Neural progenitor cell (in vitro differentiated cells): ENCODE data around the gene TUBA4B. TPM values are rescaled to one million over a fixed set of nuclear protein-coding genes. Genes with fewer than 3 reads are reported as not detected.

Source experiments
- DNase-seq: peaks from one replicate; pipeline ENCODE4 v3.0.0-alpha.2; 2016; ENCODE audit warnings: low spot score
- H2AFZ ChIP-seq: fragments of 200-600 bp; sonication (generic); replicated peaks from 2 replicates; pipeline ENCODE4 v1.6.1; 2016; ENCODE audit warnings: antibody characterized with exemption
- H3F3A ChIP-seq: fragments of 200-600 bp; sonication (generic); 2 replicates; pipeline ENCODE4 v1.6.1; 2016; ENCODE audit warnings: antibody characterized with exemption, low read depth
- H3K27ac ChIP-seq: fragments of 200-600 bp; sonication (generic); 2 replicates; pipeline ENCODE4 v1.5.1; 2016; ENCODE audit warnings: mild to moderate bottlenecking
- H3K27me3 ChIP-seq: fragments of 200-600 bp; sonication (generic); 2 replicates; pipeline ENCODE4 v1.6.1; 2016; ENCODE audit warnings: mild to moderate bottlenecking, moderate library complexity
- H3K36me3 ChIP-seq: fragments of 200-600 bp; sonication (generic); 2 replicates; pipeline ENCODE4 v1.5.1; 2016
- H3K4me1 ChIP-seq: fragments of 200-600 bp; sonication (generic); 2 replicates; pipeline ENCODE4 v1.6.1; 2016; ENCODE audit warnings: mixed run types
- H3K4me2 ChIP-seq: fragments of 200-600 bp; sonication (generic); 2 replicates; pipeline ENCODE4 v1.6.1; 2016
- H3K4me3 ChIP-seq: fragments of 200-600 bp; sonication (generic); 2 replicates; pipeline ENCODE4 v1.5.1; 2016
- H3K79me2 ChIP-seq: fragments of 200-600 bp; sonication (generic); 2 replicates; pipeline ENCODE4 v1.6.1; 2016; ENCODE audit warnings: low read depth
- H3K9ac ChIP-seq: fragments of 200-600 bp; sonication (generic); 2 replicates; pipeline ENCODE4 v1.6.1; 2016
- H3K9me3 ChIP-seq: fragments of 200-600 bp; sonication (generic); 2 replicates; pipeline ENCODE4 v1.5.1; 2016; ENCODE audit warnings: low read depth
- H4K20me1 ChIP-seq: fragments of 200-600 bp; sonication (generic); 2 replicates; pipeline ENCODE4 v1.6.1; 2016; ENCODE audit warnings: low read depth
- H3K27ac Mint-ChIP-seq: 3 replicates; pipeline ENCODE4 v1.8.0; 2021; ENCODE audit warnings: mixed read lengths
- H3K27me3 Mint-ChIP-seq: 2 replicates; pipeline ENCODE4 v1.8.0; 2022; ENCODE audit warnings: low read depth, mild to moderate bottlenecking, inconsistent platforms, moderate library complexity, mixed read lengths; ENCODE audit not compliant: insufficient read depth
- H3K36me3 Mint-ChIP-seq: 3 replicates; pipeline ENCODE4 v1.8.0; 2021; ENCODE audit warnings: mixed read lengths
- H3K4me1 Mint-ChIP-seq: 3 replicates; pipeline ENCODE4 v1.8.0; 2021; ENCODE audit warnings: mixed read lengths
- H3K4me3 Mint-ChIP-seq: 3 replicates; pipeline ENCODE4 v1.8.0; 2021; ENCODE audit warnings: mild to moderate bottlenecking, moderate library complexity, mixed read lengths
- H3K9me3 Mint-ChIP-seq: 3 replicates; pipeline ENCODE4 v1.8.0; 2020; ENCODE audit warnings: mixed read lengths
- EZH2 ChIP-seq: fragments of 200-600 bp; sonication (generic); IDR thresholded peaks from 2 replicates; pipeline ENCODE4 v1.6.1; 2017; ENCODE audit warnings: antibody characterized with exemption, mild to moderate bottlenecking, moderate library complexity
- EZH2phosphoT487 ChIP-seq: fragments of 200-600 bp; sonication (generic); IDR thresholded peaks from 2 replicates; pipeline ENCODE4 v1.6.1; 2017; ENCODE audit warnings: antibody characterized with exemption
- total RNA-seq: library from RNA; depleted of rRNA; stranded (reverse); fragments of >200 nt; gene quantifications from 2 replicates; pipeline ENCODE4 v1.2.3, GENCODE V29; 2015; ENCODE audit warnings: low replicate concordance
- TF ChIP-seq, protein P1 (sequence below): fragments of 200-600 bp; sonication (generic); IDR thresholded peaks from 2 replicates; pipeline ENCODE4 v1.5.1; 2017; ENCODE audit warnings: antibody characterized with exemption, mild to moderate bottlenecking

The TUBA4B gene
- total RNA-seq, 1 donor from 2014 or later = not detected

DNA sequence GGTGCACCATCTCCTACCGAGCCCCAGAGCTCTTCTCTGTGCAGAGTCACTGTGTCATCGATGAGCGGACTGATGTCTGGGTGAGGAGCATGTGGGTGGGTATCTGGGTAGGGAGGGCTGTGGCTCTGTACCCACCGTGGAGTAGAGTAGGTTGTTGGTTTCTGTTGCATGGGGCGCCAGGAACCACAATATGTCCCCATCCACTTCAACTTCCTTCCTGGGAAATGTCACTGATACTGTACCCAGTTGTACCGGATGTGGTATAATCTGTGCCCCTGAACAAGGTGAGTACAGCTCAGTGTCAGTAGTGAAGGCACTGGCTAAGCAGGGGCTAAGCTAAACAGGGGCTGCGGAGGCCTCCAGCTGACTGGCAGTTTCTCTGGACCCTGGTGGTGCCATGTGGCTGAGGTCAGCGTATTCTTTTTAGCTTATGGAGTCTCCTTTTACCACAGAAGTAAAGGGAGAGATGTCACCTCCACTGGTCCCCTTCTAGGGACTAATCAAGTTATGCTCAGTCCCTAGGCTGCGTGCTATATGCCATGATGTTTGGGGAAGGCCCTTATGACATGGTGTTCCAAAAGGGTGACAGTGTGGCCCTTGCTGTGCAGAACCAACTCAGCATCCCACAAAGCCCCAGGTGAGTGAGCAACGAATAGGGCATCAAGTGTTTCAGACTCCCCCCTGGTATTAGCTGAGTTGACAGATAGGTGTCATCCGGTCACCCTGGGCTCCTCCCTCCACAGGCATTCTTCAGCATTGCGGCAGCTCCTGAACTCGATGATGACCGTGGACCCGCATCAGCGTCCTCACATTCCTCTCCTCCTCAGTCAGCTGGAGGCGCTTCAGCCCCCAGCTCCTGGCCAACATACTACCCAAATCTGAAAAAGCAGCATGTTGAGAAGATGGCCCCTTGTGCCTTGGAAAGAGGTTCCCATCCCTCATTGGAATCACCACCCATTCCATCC, 5.1 kb upstream of the TUBA4B start:
- Mint-ChIP-seq H3K27me3 (peaks cover 24% of the 10 kb centered on the region), H3K4me1 (peaks cover 19% of the 10 kb centered on the region), H3K27ac (no peak overlapping the region), H3K36me3 (peaks cover 2% of the 10 kb centered on the region), H3K4me3 (peak overlapping the region; percentile 24), H3K9me3 (no peaks in the 10 kb centered on the region)
- Histone ChIP-seq H3K4me1 (no peaks in the 10 kb centered on the region), H3F3A (peaks cover 12% of the 10 kb centered on the region), H2AFZ (no peak overlapping the region), H3K79me2 (peaks cover 11% of the 10 kb centered on the region), H3K4me2 (no peak overlapping the region), H3K27ac (no peak overlapping the region), H4K20me1 (no peaks in the 10 kb centered on the region), H3K27me3 (peaks cover 21% of the 10 kb centered on the region), H3K9me3 (no peaks in the 10 kb centered on the region), H3K4me3 (no peak overlapping the region), H3K9ac (no peak overlapping the region), H3K36me3 (no peaks in the 10 kb centered on the region)
- no peak for TF ChIP-seq EZH2
- TF ChIP-seq, protein P1, sequence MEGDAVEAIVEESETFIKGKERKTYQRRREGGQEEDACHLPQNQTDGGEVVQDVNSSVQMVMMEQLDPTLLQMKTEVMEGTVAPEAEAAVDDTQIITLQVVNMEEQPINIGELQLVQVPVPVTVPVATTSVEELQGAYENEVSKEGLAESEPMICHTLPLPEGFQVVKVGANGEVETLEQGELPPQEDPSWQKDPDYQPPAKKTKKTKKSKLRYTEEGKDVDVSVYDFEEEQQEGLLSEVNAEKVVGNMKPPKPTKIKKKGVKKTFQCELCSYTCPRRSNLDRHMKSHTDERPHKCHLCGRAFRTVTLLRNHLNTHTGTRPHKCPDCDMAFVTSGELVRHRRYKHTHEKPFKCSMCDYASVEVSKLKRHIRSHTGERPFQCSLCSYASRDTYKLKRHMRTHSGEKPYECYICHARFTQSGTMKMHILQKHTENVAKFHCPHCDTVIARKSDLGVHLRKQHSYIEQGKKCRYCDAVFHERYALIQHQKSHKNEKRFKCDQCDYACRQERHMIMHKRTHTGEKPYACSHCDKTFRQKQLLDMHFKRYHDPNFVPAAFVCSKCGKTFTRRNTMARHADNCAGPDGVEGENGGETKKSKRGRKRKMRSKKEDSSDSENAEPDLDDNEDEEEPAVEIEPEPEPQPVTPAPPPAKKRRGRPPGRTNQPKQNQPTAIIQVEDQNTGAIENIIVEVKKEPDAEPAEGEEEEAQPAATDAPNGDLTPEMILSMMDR = no peak
- no peak for TF ChIP-seq EZH2phosphoT487
- no peak for DNase-seq

DNA sequence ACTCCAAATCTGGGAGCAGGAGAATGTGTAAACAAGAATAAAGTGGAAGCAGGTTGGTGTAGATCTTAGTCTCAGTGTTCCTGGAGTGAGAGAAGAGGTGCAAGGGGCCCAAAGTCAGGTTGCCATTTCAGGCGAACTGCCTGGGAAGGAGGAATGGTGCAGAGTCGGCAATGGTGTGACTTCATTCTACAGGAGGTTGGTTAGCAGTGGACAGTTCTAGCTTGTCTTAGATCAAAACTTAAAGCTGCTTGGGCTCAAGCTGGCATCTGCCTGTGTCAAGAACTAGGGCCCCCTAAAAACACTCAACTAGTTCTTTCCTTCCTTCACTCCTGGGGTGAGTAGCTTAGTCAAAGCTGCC, 4.2 kb upstream of the TUBA4B start:
- peaks cover 11% of the 10 kb centered on the region for H3K79me2 ChIP-seq
- Mint-ChIP-seq H3K27me3 (peaks cover 32% of the 10 kb centered on the region), H3K27ac (no peak overlapping the region), H3K9me3 (no peaks in the 10 kb centered on the region), H3K36me3 (peaks cover 2% of the 10 kb centered on the region), H3K4me1 (peaks cover 22% of the 10 kb centered on the region), H3K4me3 (no peak overlapping the region)
- no peak overlapping the region for H2AFZ ChIP-seq
- H3K9me3 ChIP-seq = no peaks in the 10 kb centered on the region
- H3K4me3 ChIP-seq = no peak overlapping the region
- peaks cover 12% of the 10 kb centered on the region for H3F3A ChIP-seq
- H3K4me2 ChIP-seq = no peak overlapping the region
- H3K27ac ChIP-seq = no peak overlapping the region
- no peak for DNase-seq
- TF ChIP-seq, protein P1 = no peak
- TF ChIP-seq EZH2phosphoT487 (no peak), EZH2 (no peak)
- H3K9ac ChIP-seq = no peak overlapping the region
- H4K20me1 ChIP-seq = peaks cover 5% of the 10 kb centered on the region
- H3K4me1 ChIP-seq = peaks cover 7% of the 10 kb centered on the region
- H3K36me3 ChIP-seq = no peaks in the 10 kb centered on the region
- peaks cover 30% of the 10 kb centered on the region for H3K27me3 ChIP-seq

DNA sequence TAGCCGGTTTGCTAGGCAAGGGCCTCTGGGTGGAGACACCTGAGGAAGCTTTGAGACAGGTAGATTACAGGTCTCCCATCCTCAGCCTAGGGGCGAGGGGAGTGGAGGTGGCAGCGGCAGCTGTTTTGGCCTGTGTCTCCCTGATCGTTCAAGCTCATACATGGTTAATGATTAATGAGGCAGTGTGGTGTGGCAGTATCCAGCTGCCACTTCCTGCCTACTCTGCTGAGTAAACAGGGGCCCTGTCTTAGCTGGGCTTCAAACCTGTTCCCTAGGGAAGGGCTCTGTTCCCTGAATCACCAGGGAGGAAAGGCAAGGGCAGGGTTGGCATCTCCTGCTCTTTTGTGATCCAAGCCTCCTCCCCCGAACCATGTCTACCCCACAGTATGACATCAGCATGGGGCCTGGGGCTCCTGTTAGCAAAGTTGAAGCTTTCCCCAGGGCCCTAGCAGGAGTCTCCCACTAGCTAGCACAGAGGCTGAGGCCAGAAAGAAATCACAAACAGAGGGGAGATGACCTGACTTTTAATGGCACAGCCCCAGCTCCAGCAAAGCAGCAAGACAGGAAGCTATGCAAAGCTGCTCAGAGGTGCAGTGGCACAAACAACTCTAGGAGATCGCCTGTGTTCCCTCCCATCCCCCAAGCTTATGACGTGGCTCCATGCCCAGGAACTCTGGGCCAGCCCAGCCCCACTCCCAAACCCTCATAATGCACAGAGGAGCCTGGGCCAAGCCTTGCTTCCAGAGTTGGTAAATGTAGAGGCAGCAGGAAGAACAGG, 3.7 kb upstream of the TUBA4B start:
- Mint-ChIP-seq H3K27ac (no peak overlapping the region), H3K27me3 (peaks cover 35% of the 10 kb centered on the region), H3K4me3 (no peak overlapping the region), H3K36me3 (peaks cover 2% of the 10 kb centered on the region), H3K9me3 (no peaks in the 10 kb centered on the region), H3K4me1 (peaks cover 20% of the 10 kb centered on the region)
- Histone ChIP-seq H3K4me1 (peaks cover 7% of the 10 kb centered on the region), H3K9me3 (no peaks in the 10 kb centered on the region), H3K4me3 (no peak overlapping the region), H3K4me2 (no peak overlapping the region), H3K27me3 (peaks cover 36% of the 10 kb centered on the region), H2AFZ (no peak overlapping the region), H4K20me1 (peaks cover 5% of the 10 kb centered on the region), H3K9ac (no peak overlapping the region), H3K79me2 (peaks cover 11% of the 10 kb centered on the region), H3F3A (peaks cover 11% of the 10 kb centered on the region), H3K36me3 (no peaks in the 10 kb centered on the region), H3K27ac (no peak overlapping the region)
- TF ChIP-seq, protein P1 = no peak
- no peak for TF ChIP-seq EZH2
- no peak for TF ChIP-seq EZH2phosphoT487
- no peak for DNase-seq
